Gastrocnemius medialis (tissue), 4 donors: ENCODE measurements around the gene PDGFRB.

ENCODE experiments used
- CTCF ChIP-seq, 5 experiments: fragments of 450-650 bp in 3 of 5; fragments of 200-600 bp in 2 of 5; sonication (generic) in 2 of 5; IDR thresholded peaks in 4 of 5; conservative IDR thresholded peaks in 1 of 5; 1 replicate in 4 of 5; 2 replicates in 1 of 5; pipeline ENCODE4 v1.5.1; 2016 to 2019; ENCODE audit warnings: antibody characterized with exemption in 5 of 5, mild to moderate bottlenecking in 3 of 5, moderate library complexity in 3 of 5
- POLR2A ChIP-seq, 2 donors: fragments of 450-650 bp; IDR thresholded peaks; one replicate each; pipeline ENCODE4 v1.6.1; 2017; ENCODE audit warnings: antibody characterized with exemption in 2 of 2, mild to moderate bottlenecking in 2 of 2, moderate library complexity in 2 of 2

DNA sequence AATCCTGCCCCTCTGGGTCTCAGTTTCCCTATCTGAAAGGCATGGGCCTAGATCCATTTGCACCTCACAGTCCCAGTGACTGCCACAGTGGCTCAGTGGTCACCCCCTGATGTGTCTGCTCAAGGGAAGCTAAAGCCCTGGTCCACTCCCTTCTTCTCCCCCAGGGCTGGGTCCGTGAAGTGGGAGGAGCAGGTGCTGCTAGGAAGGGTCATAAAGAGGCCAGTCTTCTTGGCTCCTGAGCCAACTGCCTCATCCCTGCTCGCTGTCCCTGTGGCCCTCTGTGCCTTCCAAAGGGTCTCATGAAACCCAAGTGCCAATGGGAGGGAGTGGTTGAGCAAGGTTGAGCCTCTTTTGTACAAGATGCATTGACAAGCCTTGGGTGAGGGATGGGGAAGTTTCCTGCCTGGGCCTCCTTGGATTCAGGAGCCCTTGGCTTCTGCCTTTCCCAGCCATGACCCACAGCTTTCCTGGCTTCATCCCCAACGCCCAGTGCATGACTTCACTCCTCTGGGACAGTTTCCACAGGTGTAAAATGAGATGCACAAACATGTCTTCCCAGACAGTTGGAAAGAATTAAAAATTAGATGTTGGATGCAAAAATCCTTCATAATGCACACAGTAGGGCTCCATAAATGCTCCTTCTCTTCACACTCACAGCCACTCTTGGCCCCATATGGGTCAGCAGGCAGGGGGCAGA lies 32.6 kb upstream of the PDGFRB start:
- TF ChIP-seq CTCF (IDR thresholded peaks at IDR 0.05 in 4 of 5, conservative IDR thresholded peaks at IDR 0.05 in 1 of 5) = no peak
- no peak for TF ChIP-seq POLR2A (IDR thresholded peaks at IDR 0.05)
